Parathyroid adenoma (tissue), 2 donors: Measurements from ENCODE around the gene MEF2D.

Experiments
- H2AFZ ChIP-seq: fragments of 300-600 bp; sonication (generic); one replicate; pipeline ENCODE4 v1.7.0; 2017; ENCODE audit warnings: antibody characterized with exemption, mild to moderate bottlenecking
- H3K27ac ChIP-seq: fragments of 300-600 bp; sonication (generic); one replicate; pipeline ENCODE4 v1.7.0; 2017
- H3K27me3 ChIP-seq: fragments of 300-600 bp; sonication (generic); one replicate; pipeline ENCODE4 v1.7.0; 2017; ENCODE audit warnings: low read length; ENCODE audit not compliant: control insufficient read depth, insufficient read depth
- H3K36me3 ChIP-seq: fragments of 300-600 bp; sonication (generic); one replicate; pipeline ENCODE4 v1.7.0; 2017; ENCODE audit warnings: low read length; ENCODE audit not compliant: control insufficient read depth, insufficient read depth
- H3K4me1 ChIP-seq: fragments of 300-600 bp; sonication (generic); one replicate; pipeline ENCODE4 v1.7.0; 2017; ENCODE audit warnings: control low read depth
- H3K4me2 ChIP-seq: fragments of 300-600 bp; sonication (generic); one replicate; pipeline ENCODE4 v1.7.0; 2017; ENCODE audit warnings: low read length
- H3K4me3 ChIP-seq: fragments of 300-600 bp; sonication (generic); one replicate; pipeline ENCODE4 v1.7.0; 2017; ENCODE audit warnings: low read depth, low read length
- H3K79me2 ChIP-seq: fragments of 300-600 bp; sonication (generic); one replicate; pipeline ENCODE4 v1.7.0; 2017; ENCODE audit warnings: control low read depth
- H3K9ac ChIP-seq: fragments of 300-600 bp; sonication (generic); one replicate; pipeline ENCODE4 v1.7.0; 2017; ENCODE audit warnings: mild to moderate bottlenecking
- H3K9me3 ChIP-seq: fragments of 300-600 bp; sonication (generic); one replicate; pipeline ENCODE4 v1.7.0; 2017; ENCODE audit warnings: low read length; ENCODE audit not compliant: control insufficient read depth
- TF ChIP-seq, protein P1 (sequence below): fragments of 300-600 bp; sonication (generic); IDR thresholded peaks from one replicate; pipeline ENCODE4 v1.7.0; 2017; ENCODE audit warnings: antibody characterized with exemption, mild to moderate bottlenecking
- donor health status: primary hyperparathyroidism.

Gene MEF2D

GRCh38 chr1:156464825-156465452 is 35.6 kb downstream of the MEF2D start:
- H3K79me2 ChIP-seq, result no peaks in the 10 kb centered on the region
- H3K27me3 ChIP-seq, result no peaks in the 10 kb centered on the region
- no peaks in the 10 kb centered on the region for H3K4me1 ChIP-seq
- H3K4me3 ChIP-seq, result no peak overlapping the region
- no peaks in the 10 kb centered on the region for H3K36me3 ChIP-seq
- H3K9ac ChIP-seq, result no peak overlapping the region
- H3K27ac ChIP-seq, result no peak overlapping the region
- TF ChIP-seq, protein P1, sequence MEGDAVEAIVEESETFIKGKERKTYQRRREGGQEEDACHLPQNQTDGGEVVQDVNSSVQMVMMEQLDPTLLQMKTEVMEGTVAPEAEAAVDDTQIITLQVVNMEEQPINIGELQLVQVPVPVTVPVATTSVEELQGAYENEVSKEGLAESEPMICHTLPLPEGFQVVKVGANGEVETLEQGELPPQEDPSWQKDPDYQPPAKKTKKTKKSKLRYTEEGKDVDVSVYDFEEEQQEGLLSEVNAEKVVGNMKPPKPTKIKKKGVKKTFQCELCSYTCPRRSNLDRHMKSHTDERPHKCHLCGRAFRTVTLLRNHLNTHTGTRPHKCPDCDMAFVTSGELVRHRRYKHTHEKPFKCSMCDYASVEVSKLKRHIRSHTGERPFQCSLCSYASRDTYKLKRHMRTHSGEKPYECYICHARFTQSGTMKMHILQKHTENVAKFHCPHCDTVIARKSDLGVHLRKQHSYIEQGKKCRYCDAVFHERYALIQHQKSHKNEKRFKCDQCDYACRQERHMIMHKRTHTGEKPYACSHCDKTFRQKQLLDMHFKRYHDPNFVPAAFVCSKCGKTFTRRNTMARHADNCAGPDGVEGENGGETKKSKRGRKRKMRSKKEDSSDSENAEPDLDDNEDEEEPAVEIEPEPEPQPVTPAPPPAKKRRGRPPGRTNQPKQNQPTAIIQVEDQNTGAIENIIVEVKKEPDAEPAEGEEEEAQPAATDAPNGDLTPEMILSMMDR, result no peak
- no peak overlapping the region for H2AFZ ChIP-seq
- no peaks in the 10 kb centered on the region for H3K9me3 ChIP-seq
- H3K4me2 ChIP-seq, result no peak overlapping the region

DNA sequence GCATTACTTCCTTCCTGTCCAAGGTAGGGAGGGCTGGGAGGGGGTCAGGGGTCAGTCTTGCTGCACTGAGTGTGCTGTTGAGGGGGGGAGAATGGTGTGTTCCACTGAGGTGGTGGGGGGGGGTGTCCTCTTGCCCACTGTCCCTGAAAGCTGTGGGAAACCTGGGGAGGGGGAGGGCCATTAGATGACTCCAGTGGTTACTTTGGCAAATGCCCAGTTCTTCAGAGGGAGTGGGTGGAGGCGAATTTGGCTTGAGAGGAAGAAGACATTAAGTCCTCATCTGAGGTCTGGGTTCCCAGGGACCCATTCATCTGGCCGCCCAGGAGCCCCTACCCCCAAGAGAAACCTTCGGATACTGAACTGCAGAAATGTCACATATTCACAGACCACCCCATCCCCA is 36.2 kb downstream of the MEF2D start:
- H3K36me3 ChIP-seq, result no peaks in the 10 kb centered on the region
- H3K27me3 ChIP-seq, result no peaks in the 10 kb centered on the region
- H2AFZ ChIP-seq, result no peak overlapping the region
- H3K9ac ChIP-seq, result no peak overlapping the region
- H3K4me3 ChIP-seq, result no peak overlapping the region
- H3K9me3 ChIP-seq, result no peaks in the 10 kb centered on the region
- TF ChIP-seq, protein P1, result no peak
- no peaks in the 10 kb centered on the region for H3K4me1 ChIP-seq
- no peak overlapping the region for H3K27ac ChIP-seq
- H3K4me2 ChIP-seq, result no peak overlapping the region
- H3K79me2 ChIP-seq, result no peaks in the 10 kb centered on the region

GRCh38 chr1:156463874-156464273 is 36.7 kb downstream of the MEF2D start:
- TF ChIP-seq, protein P1, result no peak
- H3K27ac ChIP-seq, result no peak overlapping the region
- H3K4me3 ChIP-seq, result no peak overlapping the region
- H3K4me2 ChIP-seq, result no peak overlapping the region
- no peak overlapping the region for H2AFZ ChIP-seq
- H3K9ac ChIP-seq, result no peak overlapping the region
- H3K9me3 ChIP-seq, result no peaks in the 10 kb centered on the region
- H3K27me3 ChIP-seq, result no peaks in the 10 kb centered on the region
- no peaks in the 10 kb centered on the region for H3K79me2 ChIP-seq
- no peaks in the 10 kb centered on the region for H3K4me1 ChIP-seq
- H3K36me3 ChIP-seq, result no peaks in the 10 kb centered on the region

DNA sequence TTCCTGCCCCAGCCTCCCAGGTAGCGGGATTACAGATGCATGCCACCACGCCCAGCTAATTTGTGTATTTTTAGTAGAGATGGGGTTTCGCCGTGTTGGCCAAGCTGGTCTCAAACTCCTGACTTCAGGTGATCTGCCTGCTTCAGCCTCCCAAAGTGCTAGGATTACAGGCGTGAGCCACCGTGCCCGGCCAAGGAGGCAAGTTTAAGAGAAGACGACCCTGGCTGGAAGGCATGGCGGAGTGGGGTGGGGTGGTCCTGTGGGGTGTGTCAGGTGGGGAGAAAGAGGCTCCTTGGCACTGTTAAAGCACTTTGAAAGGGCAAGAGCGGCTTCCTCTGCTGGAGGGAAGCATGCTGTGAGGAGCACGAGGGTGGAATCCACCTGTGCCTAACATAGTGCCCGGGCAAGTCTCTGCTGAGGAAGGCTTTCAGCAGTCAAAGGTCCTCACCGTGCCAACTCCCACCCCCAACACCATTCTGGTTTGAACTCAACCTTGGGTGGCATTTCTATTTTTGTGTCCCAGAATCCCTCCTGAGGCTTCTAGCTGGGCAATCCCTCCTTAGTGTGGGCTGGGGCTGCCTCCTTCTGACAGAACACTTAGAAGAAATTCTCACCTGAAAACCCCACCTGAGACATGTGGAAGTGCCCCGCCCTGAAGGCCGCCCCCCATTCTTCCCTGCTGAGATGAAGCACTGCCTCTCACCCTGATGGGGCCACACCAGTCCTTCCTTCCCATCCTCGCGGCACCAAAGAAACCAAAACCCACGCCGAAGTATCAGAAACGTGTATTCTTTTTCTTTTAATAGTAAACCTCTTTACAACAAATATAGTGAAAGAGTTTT is 37.4 kb downstream of the MEF2D start:
- Histone ChIP-seq H2AFZ (no peak overlapping the region), H3K4me2 (no peak overlapping the region), H3K9me3 (no peaks in the 10 kb centered on the region), H3K27me3 (no peaks in the 10 kb centered on the region), H3K27ac (no peak overlapping the region), H3K9ac (no peak overlapping the region), H3K36me3 (no peaks in the 10 kb centered on the region), H3K4me1 (no peaks in the 10 kb centered on the region), H3K79me2 (no peaks in the 10 kb centered on the region), H3K4me3 (no peak overlapping the region)
- TF ChIP-seq, protein P1, result no peak
